Body of pancreas (tissue), 4 donors: Measurements from ENCODE around the gene RGS18.

Source experiments
- CTCF ChIP-seq, 7 experiments: fragments of 450-650 bp in 4 of 7; fragments of 200-600 bp in 3 of 7; sonication (generic) in 3 of 7; IDR thresholded peaks; one replicate each; pipeline ENCODE4 v1.5.1; 2016 to 2019; ENCODE audit warnings: antibody characterized with exemption in 7 of 7
- POLR2A ChIP-seq, 3 donors: fragments of 450-650 bp; IDR thresholded peaks; one replicate each; pipeline ENCODE4 v1.6.1; 2016; ENCODE audit warnings: antibody characterized with exemption in 3 of 3, mild to moderate bottlenecking in 2 of 3

- no peak for TF ChIP-seq CTCF (IDR thresholded peaks at IDR 0.05)
- no peak for TF ChIP-seq POLR2A (IDR thresholded peaks at IDR 0.05)
These were observed 69.1 kb downstream of the RGS18 start for GRCh38 chr1:192227330-192227729.
